ENCODE measurements around the gene CCDC28A.

GRCh38 chr6:138726757-138727097, 46.8 kb upstream of the CCDC28A start:
- TF ChIP-seq EZH2 (IDR thresholded peaks at IDR 0.05; ENCODE audit: borderline replicate concordance, low read depth, low read length, poor library complexity, severe bottlenecking) (no peak), CTCF (conservative IDR thresholded peaks at IDR 0.05; ENCODE audit: low read depth, low read length) (no peak)
